AG04449 (cell line): ENCODE data around the gene ENOX1.

Source experiments
- CTCF ChIA-PET: fragments of 350-600 bp; formaldehyde crosslinking; extraction: SDS; loops from one replicate; lab custom pipeline; 2021; ENCODE audit warnings: antibody characterized with exemption; lab: Yijun Ruan, JAX
- POLR2A ChIA-PET: fragments of 400-600, 350-600 bp; formaldehyde crosslinking; extraction: SDS; loops from one replicate; lab custom pipeline; 2020; ENCODE audit warnings: antibody characterized with exemption, inconsistent platforms; lab: Yijun Ruan, JAX
- DNase-seq: peaks from one replicate; pipeline ENCODE4 v3.0.0-alpha.2; 2010; ENCODE audit warnings: low read depth, low spot score
- H3K4me3 ChIP-seq: 2 replicates; pipeline ENCODE4 v1.5.1; 2011; ENCODE audit warnings: low read depth, mild to moderate bottlenecking, control low read depth, low read length
- TF ChIP-seq, protein P1 (sequence below): IDR thresholded peaks from one replicate; pipeline ENCODE4 v1.5.1; 2011; ENCODE audit warnings: mild to moderate bottlenecking, moderate library complexity, low read length, control low read depth, inconsistent platforms; ENCODE audit not compliant: insufficient read depth; ENCODE audit errors: missing control alignments

The ENOX1 gene

GRCh38 chr13:43232144-43232872 is 554.5 kb downstream of the ENOX1 start:
- no peak for DNase-seq
- POLR2A ChIA-PET = interaction anchor here (0.6 kb wide), 1 partner anchor 94 kb away, joined by 3 read pairs; no protein-coding TSS in a partner anchor
- CTCF ChIA-PET = interaction anchor here (1.0 to 1.4 kb wide), 2 partner anchors 8 to 9 kb away, joined by 3 read pairs; no protein-coding TSS in a partner anchor
- TF ChIP-seq, protein P1, sequence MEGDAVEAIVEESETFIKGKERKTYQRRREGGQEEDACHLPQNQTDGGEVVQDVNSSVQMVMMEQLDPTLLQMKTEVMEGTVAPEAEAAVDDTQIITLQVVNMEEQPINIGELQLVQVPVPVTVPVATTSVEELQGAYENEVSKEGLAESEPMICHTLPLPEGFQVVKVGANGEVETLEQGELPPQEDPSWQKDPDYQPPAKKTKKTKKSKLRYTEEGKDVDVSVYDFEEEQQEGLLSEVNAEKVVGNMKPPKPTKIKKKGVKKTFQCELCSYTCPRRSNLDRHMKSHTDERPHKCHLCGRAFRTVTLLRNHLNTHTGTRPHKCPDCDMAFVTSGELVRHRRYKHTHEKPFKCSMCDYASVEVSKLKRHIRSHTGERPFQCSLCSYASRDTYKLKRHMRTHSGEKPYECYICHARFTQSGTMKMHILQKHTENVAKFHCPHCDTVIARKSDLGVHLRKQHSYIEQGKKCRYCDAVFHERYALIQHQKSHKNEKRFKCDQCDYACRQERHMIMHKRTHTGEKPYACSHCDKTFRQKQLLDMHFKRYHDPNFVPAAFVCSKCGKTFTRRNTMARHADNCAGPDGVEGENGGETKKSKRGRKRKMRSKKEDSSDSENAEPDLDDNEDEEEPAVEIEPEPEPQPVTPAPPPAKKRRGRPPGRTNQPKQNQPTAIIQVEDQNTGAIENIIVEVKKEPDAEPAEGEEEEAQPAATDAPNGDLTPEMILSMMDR = no peak
- H3K4me3 ChIP-seq = no peak overlapping the region

GRCh38 chr13:43230989-43231388 is 555.8 kb downstream of the ENOX1 start:
- no peak for DNase-seq
- TF ChIP-seq, protein P1 = no peak
- ChIA-PET CTCF (interaction anchor here (1.0 kb wide), 1 partner anchor 9 kb away, joined by 3 read pairs; no protein-coding TSS in a partner anchor), POLR2A (no interaction called here)
- no peak overlapping the region for H3K4me3 ChIP-seq

GRCh38 chr13:43229506-43229905 is 557.3 kb downstream of the ENOX1 start:
- TF ChIP-seq, protein P1 = no peak
- ChIA-PET CTCF (no interaction called here), POLR2A (no interaction called here)
- no peak for DNase-seq
- H3K4me3 ChIP-seq = no peak overlapping the region

- TF ChIP-seq, protein P1 = no peak
- CTCF ChIA-PET = interaction anchor here (1.5 kb wide), 1 partner anchor 9 kb away, joined by 3 read pairs; no protein-coding TSS in a partner anchor
- DNase-seq = no peak
- POLR2A ChIA-PET = no interaction called here
- H3K4me3 ChIP-seq = no peak overlapping the region
Measured at GRCh38 chr13:43227721-43228120, 559.1 kb downstream of the ENOX1 start.

GRCh38 chr13:43223216-43223615 is 563.6 kb downstream of the ENOX1 start:
- no peak for DNase-seq
- CTCF ChIA-PET = interaction anchor here (1.0 kb wide), 1 partner anchor 9 kb away, joined by 3 read pairs; no protein-coding TSS in a partner anchor
- POLR2A ChIA-PET = interaction anchor here (0.6 kb wide), 1 partner anchor 61 kb away, joined by 3 read pairs; no protein-coding TSS in a partner anchor
- TF ChIP-seq, protein P1 = no peak
- H3K4me3 ChIP-seq = no peak overlapping the region

- TF ChIP-seq, protein P1 = no peak
- POLR2A ChIA-PET = no interaction called here
- no peak for DNase-seq
- H3K4me3 ChIP-seq = no peak overlapping the region
- CTCF ChIA-PET = interaction anchor here (1.3 kb wide), 1 partner anchor 11 kb away, joined by 3 read pairs; no protein-coding TSS in a partner anchor
Measured at GRCh38 chr13:43222086-43222485, 564.7 kb downstream of the ENOX1 start.
